Type B pancreatic cell (in vitro differentiated cells): ENCODE data around the gene KLF13. TPM values are rescaled to one million over a fixed set of nuclear protein-coding genes. Genes with fewer than 3 reads are reported as not detected.
A peak's percentile ranks its signal among the peaks of the same experiment; 100 is the strongest.

Experiments used
- DNase-seq: peaks from one replicate; pipeline ENCODE4 v3.0.0; 2021; ENCODE audit warnings: mixed read lengths; ENCODE audit not compliant: unreplicated experiment; ENCODE audit errors: extremely low spot score
- H3K27ac Mint-ChIP-seq: 2 replicates; pipeline ENCODE4 v1.8.0; 2021; ENCODE audit warnings: mild to moderate bottlenecking, mixed read lengths
- H3K27me3 Mint-ChIP-seq: 2 replicates; pipeline ENCODE4 v1.8.0; 2021; ENCODE audit warnings: mixed read lengths
- H3K36me3 Mint-ChIP-seq: 2 replicates; pipeline ENCODE4 v1.8.0; 2021; ENCODE audit warnings: mixed read lengths
- H3K4me1 Mint-ChIP-seq: one replicate; pipeline ENCODE4 v1.8.0; 2021; ENCODE audit warnings: mixed read lengths; ENCODE audit not compliant: unreplicated experiment
- H3K4me3 Mint-ChIP-seq: 2 replicates; pipeline ENCODE4 v1.8.0; 2021; ENCODE audit warnings: mild to moderate bottlenecking, mixed read lengths
- H3K9me3 Mint-ChIP-seq: 2 replicates; pipeline ENCODE4 v1.8.0; 2021; ENCODE audit warnings: mixed read lengths
- CTCF ChIP-seq: fragments of 200-600 bp; sonication (generic); conservative IDR thresholded peaks from 2 replicates; pipeline ENCODE4 v1.5.0; 2021; ENCODE audit warnings: antibody characterized with exemption, mild to moderate bottlenecking
- total RNA-seq: library from RNA; stranded (reverse); gene quantifications from 2 replicates; pipeline ENCODE4 v1.2.1, GENCODE V29; 2021; ENCODE audit warnings: low replicate concordance

Gene KLF13
- total RNA-seq, 1 donor from 2014 or later: 38.6 TPM

GRCh38 chr15:31325595-31326155 lies 960 bp upstream of the KLF13 start:
- Mint-ChIP-seq H3K27ac (peak overlapping the region; percentile 88), H3K4me3 (peak overlapping the region; percentile 89), H3K36me3 (no peaks in the 10 kb centered on the region), H3K9me3 (no peaks in the 10 kb centered on the region), H3K4me1 (peaks cover 18% of the 10 kb centered on the region), H3K27me3 (peaks cover 3% of the 10 kb centered on the region)
- no peak for TF ChIP-seq CTCF
- no peak for DNase-seq

- H3K27me3 Mint-ChIP-seq: no peaks in the 10 kb centered on the region
- no peak for DNase-seq
- no peak overlapping the region for H3K27ac Mint-ChIP-seq
- no peaks in the 10 kb centered on the region for H3K9me3 Mint-ChIP-seq
- no peaks in the 10 kb centered on the region for H3K36me3 Mint-ChIP-seq
- no peak for TF ChIP-seq CTCF
- H3K4me1 Mint-ChIP-seq: peaks cover 26% of the 10 kb centered on the region
- H3K4me3 Mint-ChIP-seq: peak overlapping the region; percentile 75
Observed at GRCh38 chr15:31326875-31327668, 437 bp downstream of the KLF13 start.

- Mint-ChIP-seq H3K27me3 (no peaks in the 10 kb centered on the region), H3K27ac (peak overlapping the region; percentile 97), H3K4me1 (peaks cover 34% of the 10 kb centered on the region), H3K36me3 (no peaks in the 10 kb centered on the region), H3K9me3 (no peaks in the 10 kb centered on the region), H3K4me3 (peak overlapping the region; percentile 82)
- DNase-seq: peak; percentile 77
- TF ChIP-seq CTCF: no peak
Observed at GRCh38 chr15:31327669-31328427, 1.2 kb downstream of the KLF13 start.

GRCh38 chr15:31328428-31328968 lies 1.9 kb downstream of the KLF13 start:
- H3K36me3 Mint-ChIP-seq: no peaks in the 10 kb centered on the region
- H3K27ac Mint-ChIP-seq: peak overlapping the region; percentile 97
- peak overlapping the region; percentile 93 for H3K4me3 Mint-ChIP-seq
- no peak for TF ChIP-seq CTCF
- DNase-seq: no peak
- no peaks in the 10 kb centered on the region for H3K9me3 Mint-ChIP-seq
- peaks cover 34% of the 10 kb centered on the region for H3K4me1 Mint-ChIP-seq
- H3K27me3 Mint-ChIP-seq: no peaks in the 10 kb centered on the region

- Mint-ChIP-seq H3K9me3 (no peaks in the 10 kb centered on the region), H3K27ac (peak overlapping the region; percentile 97), H3K36me3 (no peaks in the 10 kb centered on the region), H3K4me1 (peaks cover 34% of the 10 kb centered on the region), H3K27me3 (no peaks in the 10 kb centered on the region), H3K4me3 (peak overlapping the region; percentile 93)
- no peak for TF ChIP-seq CTCF
- DNase-seq: no peak
Observed at GRCh38 chr15:31328969-31329639, 2.5 kb downstream of the KLF13 start.
